GM18502 (cell line): ENCODE results near the gene ITPR2.

ENCODE experiments used
- ATAC-seq: cut with Tn5 transposase; IDR thresholded peaks from one replicate; pipeline ENCODE4 v1.9.1; 2021; ENCODE audit warnings: mild to moderate bottlenecking; ENCODE audit not compliant: unreplicated experiment, poor library complexity

Gene ITPR2

GRCh38 chr12:26715232-26715631 is 117.8 kb downstream of the ITPR2 start:
- no peak for ATAC-seq

DNA sequence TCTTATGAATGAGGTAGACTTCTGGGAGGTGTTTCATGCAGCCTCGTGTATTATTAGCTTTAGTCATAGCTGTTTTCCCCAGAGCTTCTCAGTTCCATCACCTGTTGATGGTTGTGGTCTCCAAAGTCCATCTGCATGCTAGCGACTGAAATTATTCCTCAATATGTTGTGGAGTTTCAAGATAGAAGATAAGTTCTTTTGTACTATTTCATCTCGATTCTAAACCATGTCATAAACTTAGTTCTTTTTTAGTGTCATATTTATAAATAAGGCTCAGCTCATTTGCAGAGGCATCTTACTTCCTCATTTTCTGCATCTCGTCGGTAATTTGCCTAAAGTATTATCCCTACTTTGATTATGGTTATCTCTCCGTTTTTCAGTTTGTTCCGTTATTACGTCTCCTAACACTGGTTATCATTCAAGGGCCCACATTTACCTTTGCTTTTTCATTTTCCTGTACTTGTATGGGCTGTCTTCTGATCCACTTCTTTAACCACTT is 119.1 kb downstream of the ITPR2 start:
- peak; percentile 83 for ATAC-seq

DNA sequence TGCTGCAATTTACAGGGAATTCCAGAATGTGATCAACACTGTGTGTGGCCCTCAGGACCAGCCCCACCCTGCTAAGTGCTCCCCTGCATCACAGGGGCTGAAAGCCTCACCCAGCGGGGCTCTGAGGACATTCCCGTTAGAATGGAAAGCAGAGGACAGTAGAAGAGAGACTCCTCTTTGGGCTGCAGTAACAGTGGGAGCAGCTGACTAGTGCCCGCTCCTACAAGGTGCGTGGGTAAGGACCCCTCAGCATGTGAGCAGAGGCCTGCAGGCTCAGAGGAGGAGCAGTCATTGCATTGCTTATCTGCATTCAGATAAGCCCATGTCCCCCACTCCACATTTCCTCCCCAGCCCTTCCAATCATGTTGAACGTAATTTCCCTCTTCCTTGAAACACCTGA is 120.1 kb downstream of the ITPR2 start:
- ATAC-seq, result no peak

DNA sequence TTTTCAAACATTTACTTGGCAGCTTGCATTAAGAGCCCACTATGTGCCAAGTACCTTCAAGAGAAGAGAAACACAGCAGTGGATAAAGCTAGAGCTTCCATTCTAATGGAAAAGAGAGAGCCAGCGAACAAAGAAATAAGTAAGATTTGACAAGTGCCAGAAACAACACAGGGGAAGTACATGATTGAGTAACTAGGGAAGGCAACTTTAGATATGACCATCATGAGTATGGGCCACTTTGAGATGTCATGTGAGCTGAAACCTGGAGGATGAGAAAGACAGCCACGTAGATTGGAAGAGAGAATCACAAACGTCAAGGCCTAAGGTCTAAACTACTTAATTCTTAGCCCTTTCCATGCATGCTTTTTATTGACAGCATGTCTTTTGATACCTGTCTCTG is 121.4 kb downstream of the ITPR2 start:
- no peak for ATAC-seq

DNA sequence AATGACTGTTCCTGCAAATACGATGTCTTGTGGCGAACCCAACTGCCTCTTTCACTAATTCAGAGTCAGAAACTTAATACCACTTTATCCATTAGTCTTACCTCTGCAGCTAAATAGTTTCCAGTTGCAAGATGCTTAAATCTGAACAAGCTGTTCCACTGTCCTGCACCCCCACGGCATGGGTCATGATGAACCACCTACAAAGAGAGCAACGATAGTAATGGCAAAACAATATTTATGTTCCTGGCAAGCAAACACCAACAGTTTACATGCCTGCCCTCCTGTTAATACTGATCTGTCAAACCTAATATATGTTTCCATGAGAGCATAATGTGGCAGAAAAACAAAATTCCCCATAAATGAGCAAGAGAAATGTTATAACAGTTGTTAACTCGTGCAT is 121.9 kb downstream of the ITPR2 start:
- no peak for ATAC-seq

DNA sequence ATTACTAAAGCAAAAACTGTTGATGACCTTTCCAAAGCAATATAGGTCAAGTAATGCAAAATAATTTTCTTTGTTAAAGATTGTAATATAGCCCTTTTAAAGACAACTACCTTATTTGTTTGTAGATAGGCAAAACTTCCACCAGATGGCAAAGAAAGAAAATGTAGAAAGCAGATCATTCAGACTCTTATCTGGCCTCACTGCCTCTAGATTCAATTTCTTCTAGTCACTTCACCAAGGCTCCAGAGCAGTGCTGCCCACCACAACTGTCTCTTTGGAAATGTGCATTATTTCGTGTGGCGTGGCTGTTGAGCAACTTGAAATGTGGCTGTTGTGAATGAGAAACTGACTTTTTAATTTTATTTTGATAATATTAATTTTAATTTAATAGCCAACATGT is 127.1 kb downstream of the ITPR2 start:
- no peak for ATAC-seq

- ATAC-seq, result no peak
These were observed 128.1 kb downstream of the ITPR2 start for GRCh38 chr12:26704684-26705460.

DNA sequence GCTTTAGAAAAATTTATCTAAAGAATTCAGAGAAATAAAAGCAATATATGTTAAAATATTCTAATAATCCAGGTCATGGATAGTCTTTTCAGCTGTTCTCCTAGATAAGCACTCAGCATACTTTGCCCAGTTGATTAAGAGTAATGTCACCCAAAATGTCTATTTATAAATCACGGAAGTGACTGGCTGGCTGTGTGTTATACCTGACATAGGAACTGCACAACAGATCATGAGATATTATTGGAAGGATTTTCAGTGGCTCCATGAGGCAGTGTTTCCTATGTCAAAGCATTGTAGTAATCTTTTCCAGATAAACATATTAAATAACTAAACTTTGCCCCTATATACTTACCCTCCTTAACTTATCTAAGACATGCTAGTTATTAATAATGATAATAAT is 128.8 kb downstream of the ITPR2 start:
- no peak for ATAC-seq

DNA sequence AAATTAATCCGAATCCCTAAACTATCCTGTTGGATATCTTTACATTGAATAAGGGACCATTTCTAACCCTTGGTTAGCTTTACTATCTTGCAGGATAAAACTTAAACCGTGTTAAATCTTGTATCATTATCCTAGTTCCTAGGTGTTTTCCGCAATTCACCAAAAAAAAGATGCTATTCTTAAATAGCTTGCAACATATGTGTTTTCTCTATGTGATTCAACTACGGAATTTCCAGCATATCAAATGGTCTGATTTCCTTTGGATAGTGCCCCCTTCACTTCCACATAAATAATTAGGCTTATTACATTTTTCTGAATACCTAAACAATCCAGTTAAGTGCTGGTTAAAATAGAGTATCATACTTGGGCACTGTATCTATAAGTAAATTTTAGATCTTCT is 130.3 kb downstream of the ITPR2 start:
- no peak for ATAC-seq

DNA sequence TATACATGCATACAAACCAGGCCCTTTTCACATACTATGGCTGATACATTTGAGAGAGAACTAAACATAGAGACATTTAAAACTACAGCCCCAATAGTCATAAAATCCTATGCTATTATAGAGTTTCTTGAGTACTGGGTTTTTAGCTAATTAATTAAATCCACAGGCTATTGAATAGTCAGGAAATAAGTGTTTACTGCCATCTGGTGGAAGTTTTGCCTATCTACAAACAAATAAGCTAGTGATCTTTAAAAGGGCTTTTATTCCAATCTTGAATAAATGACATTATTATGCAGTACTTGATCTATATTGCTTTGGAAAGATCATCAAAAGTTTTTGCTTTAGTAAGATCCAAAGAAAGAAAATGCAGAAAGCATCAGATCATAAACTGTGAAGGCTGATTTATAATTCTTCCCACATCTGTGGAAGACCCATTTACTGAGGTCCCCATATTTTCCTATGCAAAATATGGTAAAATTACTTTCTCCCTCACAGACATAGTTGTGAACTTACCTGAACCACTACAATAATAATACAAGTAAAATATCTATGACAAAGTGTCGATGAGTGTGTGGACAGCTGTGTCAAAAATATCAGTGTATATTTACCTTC is 131.3 kb downstream of the ITPR2 start:
- ATAC-seq, result no peak

DNA sequence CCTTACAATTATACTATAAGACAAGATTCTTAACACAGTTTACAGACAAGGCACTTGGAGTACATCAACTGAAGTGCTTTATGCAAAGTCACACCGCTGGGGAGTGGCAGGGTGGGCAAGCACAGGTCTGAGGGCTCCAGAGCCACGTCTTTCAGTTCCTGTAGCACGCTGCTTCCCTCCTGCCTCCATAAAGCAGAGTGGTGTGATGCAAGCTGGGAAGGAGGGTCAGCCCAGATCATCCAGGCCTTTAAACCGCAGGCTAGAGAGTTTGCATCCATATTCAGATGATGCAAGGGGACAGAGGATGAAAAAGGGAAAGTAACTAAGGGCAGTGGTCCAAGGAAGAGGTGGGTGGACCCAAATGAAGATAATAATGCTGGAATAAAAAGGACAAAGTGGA is 132.6 kb downstream of the ITPR2 start:
- no peak for ATAC-seq

GRCh38 chr12:26699237-26699636 is 133.8 kb downstream of the ITPR2 start:
- ATAC-seq, result no peak

- no peak for ATAC-seq
These were observed 134.8 kb downstream of the ITPR2 start for GRCh38 chr12:26698186-26698585.

GRCh38 chr12:26697217-26697616 is 135.8 kb downstream of the ITPR2 start:
- ATAC-seq, result no peak

DNA sequence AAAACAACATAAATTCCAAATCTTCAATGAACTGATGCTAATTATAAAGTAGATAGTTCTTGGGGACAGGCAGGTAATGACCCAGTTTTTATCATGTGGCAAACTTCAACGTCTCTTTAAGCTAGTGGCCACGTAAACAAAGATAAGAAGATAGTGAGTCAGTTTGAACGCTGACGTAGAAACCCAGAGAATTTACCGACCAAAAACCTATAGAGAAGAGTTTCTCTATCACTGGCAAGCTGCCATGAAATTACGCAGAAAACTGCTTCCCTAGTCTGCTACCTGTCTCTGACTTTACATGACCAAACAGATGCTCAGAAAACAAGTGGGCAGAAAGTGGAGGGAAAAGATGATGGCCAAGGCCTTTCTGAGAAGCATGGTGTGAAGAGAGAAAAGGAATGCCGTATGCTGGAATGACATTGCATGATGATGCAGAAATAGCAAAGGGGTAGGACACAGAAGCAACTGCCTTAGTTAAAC is 136.3 kb downstream of the ITPR2 start:
- ATAC-seq, result no peak

DNA sequence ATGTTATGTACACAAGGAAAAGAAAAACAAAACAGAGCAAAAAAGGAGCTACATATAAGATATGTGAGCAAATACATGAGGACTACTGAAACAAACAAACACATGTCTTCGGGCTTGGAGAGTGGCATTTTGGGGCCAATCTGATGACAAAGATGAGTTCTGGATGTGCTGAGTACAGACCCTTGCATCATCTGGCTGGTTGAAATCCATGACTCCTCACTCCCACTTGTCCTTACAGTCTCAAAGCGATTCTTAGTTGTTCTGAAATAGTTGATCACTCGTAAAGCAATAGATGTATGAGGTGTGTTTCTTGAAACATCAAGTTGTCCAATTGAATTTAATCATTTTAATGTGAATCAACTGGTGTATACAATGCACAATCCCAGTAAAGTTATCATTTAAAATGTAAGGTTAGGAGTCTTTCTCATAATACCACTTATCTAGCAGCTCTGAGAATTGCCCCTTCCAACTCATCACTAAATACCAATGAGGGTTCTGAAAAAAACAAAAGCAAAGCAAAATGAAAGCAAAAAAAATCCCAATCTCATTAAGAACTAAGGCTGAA is 136.9 kb downstream of the ITPR2 start:
- ATAC-seq, result no peak

DNA sequence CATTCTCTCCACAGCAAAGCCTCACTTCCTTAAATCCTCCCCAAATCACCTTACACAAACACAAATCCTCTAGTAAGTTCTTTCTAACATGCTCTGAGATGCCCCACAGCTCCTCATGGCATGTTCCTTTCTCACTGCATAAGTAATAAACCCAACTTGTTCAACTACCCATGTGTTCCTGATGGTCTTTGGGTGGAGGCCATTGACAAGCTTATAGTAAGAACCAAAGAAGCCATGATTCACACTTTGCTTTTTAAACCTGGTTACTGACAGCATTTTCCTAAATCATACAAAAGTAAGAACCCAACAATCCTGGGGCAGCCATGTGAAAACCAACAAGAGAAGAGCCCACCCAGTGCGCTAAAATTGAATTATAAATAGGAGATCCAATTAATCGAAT is 138.6 kb downstream of the ITPR2 start:
- no peak for ATAC-seq

- ATAC-seq, result no peak
These were observed 140.6 kb downstream of the ITPR2 start for GRCh38 chr12:26692407-26692806.

DNA sequence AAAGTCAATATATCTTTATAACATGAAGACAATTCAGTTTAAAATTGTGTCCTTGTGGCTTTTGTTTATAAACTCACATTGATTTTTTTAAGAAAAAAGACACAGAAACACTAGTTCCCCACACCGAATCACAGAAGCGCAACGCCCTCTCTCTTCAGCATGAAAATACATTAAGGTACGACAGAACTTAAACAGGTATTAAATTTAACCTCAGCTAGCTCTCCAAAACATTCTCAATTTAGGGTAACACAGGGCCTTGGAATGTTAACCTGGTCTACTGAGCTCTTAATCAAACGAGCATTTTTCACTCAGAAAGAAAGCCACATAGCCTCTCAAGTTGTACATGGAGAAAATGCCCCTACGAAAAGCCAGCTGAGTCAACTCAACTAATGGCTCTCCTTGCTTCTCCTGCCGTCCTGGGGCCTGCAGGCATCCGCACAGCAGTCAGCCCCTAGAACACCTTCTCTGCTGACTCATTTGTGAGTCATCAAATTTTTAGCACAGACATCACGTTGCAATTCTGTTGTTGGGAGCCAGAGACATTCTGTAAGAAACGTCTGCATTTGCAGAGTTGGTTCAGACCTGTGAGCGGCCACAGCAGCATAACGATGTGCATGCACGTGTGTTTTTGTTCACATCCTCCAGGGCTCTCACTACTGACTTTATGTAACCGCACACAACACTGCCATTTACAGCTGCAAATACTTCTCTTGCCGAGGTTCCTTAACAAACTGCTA is 141.6 kb downstream of the ITPR2 start:
- no peak for ATAC-seq

DNA sequence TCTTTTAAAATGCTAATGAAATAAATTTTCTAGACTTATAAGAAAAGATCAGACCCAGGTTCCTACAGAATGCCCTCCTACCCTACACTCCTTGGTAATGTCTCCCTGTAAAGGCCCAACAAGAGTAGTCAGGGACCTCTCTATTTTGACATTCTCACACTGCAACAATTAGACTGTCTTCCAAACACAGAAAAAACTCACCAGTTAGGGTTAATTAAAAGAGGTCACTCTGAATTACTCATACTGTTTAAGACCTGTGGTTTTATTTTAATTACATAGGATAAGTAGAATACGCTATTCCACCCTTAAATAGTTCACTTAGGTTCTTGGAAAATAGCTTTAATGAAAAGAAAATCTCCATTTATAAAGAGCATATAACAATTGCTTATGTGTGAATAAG is 142.4 kb downstream of the ITPR2 start:
- ATAC-seq, result no peak

GRCh38 chr12:26689281-26689841 is 143.6 kb downstream of the ITPR2 start:
- ATAC-seq, result no peak
